Neural cell (in vitro differentiated cells): ENCODE results near the gene KRI1.

ENCODE experiments used
- POLR2AphosphoS5 ChIP-seq: IDR thresholded peaks from 2 replicates; pipeline ENCODE4 v1.6.1; 2012
- TF ChIP-seq, protein P1 (sequence below): IDR thresholded peaks from 2 replicates; pipeline ENCODE4 v1.6.1; 2012; ENCODE audit warnings: borderline replicate concordance
- TF ChIP-seq, protein P2 (sequence below): fragments of 450-650 bp; IDR thresholded peaks from 2 replicates; pipeline ENCODE4 v1.5.1; 2014; ENCODE audit warnings: antibody characterized with exemption, mild to moderate bottlenecking, moderate library complexity; ENCODE audit not compliant: poor library complexity, severe bottlenecking

DNA sequence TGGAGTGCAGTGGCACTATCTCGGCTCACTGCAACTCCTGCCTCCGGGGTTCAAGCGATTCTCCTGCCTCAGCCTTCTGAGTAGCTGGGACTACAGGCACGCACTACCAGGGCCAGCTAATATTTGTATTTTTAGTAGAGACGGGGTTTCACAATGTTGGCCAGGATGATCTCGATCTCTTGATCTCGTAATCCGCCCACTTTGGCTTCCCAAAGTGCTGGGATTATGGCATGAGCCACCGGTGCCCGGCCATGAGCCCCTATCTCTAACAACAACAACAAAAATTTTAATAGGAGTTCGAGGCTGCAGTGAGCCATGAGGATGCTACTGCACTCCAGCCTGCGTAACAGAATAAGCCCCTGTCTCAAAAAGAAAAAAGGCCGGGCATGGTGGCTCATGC is 16.3 kb upstream of the KRI1 start:
- TF ChIP-seq, protein P1, sequence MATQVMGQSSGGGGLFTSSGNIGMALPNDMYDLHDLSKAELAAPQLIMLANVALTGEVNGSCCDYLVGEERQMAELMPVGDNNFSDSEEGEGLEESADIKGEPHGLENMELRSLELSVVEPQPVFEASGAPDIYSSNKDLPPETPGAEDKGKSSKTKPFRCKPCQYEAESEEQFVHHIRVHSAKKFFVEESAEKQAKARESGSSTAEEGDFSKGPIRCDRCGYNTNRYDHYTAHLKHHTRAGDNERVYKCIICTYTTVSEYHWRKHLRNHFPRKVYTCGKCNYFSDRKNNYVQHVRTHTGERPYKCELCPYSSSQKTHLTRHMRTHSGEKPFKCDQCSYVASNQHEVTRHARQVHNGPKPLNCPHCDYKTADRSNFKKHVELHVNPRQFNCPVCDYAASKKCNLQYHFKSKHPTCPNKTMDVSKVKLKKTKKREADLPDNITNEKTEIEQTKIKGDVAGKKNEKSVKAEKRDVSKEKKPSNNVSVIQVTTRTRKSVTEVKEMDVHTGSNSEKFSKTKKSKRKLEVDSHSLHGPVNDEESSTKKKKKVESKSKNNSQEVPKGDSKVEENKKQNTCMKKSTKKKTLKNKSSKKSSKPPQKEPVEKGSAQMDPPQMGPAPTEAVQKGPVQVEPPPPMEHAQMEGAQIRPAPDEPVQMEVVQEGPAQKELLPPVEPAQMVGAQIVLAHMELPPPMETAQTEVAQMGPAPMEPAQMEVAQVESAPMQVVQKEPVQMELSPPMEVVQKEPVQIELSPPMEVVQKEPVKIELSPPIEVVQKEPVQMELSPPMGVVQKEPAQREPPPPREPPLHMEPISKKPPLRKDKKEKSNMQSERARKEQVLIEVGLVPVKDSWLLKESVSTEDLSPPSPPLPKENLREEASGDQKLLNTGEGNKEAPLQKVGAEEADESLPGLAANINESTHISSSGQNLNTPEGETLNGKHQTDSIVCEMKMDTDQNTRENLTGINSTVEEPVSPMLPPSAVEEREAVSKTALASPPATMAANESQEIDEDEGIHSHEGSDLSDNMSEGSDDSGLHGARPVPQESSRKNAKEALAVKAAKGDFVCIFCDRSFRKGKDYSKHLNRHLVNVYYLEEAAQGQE, result no peak
- no peak for TF ChIP-seq POLR2AphosphoS5
- TF ChIP-seq, protein P2, sequence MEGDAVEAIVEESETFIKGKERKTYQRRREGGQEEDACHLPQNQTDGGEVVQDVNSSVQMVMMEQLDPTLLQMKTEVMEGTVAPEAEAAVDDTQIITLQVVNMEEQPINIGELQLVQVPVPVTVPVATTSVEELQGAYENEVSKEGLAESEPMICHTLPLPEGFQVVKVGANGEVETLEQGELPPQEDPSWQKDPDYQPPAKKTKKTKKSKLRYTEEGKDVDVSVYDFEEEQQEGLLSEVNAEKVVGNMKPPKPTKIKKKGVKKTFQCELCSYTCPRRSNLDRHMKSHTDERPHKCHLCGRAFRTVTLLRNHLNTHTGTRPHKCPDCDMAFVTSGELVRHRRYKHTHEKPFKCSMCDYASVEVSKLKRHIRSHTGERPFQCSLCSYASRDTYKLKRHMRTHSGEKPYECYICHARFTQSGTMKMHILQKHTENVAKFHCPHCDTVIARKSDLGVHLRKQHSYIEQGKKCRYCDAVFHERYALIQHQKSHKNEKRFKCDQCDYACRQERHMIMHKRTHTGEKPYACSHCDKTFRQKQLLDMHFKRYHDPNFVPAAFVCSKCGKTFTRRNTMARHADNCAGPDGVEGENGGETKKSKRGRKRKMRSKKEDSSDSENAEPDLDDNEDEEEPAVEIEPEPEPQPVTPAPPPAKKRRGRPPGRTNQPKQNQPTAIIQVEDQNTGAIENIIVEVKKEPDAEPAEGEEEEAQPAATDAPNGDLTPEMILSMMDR, result no peak
